ENCODE results near the gene NRCAM.
A peak's percentile ranks its signal among the peaks of the same experiment; 100 is the strongest.

The NRCAM gene

DNA sequence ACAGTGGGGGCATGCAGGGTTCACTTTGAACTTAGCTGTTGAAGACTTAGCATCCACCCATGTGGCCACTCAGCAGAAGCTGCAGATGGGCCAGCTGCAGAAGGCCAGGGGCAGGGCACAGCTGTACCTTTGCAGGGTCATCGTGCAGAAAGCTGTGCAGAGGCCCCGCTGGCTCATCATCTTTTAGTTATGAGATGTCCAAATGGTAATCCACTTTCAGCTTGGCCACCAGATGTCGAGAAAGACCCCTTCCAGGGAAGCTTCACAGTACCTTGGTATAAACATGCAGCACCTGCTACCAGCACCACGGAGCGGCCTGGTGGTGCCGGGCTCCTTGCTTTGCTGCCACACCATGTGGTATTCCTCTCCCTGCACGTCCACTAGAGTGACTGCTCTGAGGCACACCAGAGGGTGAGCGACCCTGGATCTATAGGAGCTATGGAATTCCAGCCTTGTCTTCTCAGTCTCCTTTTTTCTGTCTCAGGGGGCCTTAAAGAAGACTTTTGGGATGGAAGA, 251.9 kb downstream of the NRCAM start:
- no peak for DNase-seq (ENCODE audit: low read depth, low spot score)

DNA sequence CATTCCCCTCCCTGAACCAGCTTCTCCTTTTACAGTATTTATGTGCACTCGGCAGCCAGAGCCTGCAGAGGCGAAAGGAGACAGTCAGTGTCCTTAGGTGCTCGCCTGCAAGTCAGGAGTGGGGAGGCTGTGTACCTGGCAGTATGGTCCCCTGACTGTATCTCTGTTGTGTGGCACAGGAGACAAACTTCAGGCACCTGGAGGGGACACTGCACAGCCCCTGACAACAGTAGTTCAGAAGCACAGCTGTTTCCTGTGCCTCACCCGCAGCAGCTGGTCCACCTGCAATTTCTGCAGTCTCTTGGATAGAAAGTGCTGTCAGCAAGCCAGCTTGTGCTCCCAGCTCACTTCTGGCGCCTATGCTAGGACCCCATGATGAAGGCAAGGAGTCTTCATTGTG, 252.7 kb downstream of the NRCAM start:
- DNase-seq (ENCODE audit: low read depth, low spot score), result no peak

GRCh38 chr7:108202743-108203142, 253.5 kb downstream of the NRCAM start:
- DNase-seq (ENCODE audit: low read depth, low spot score), result no peak

GRCh38 chr7:108201766-108202165, 254.5 kb downstream of the NRCAM start:
- DNase-seq (ENCODE audit: low read depth, low spot score), result no peak

GRCh38 chr7:108200326-108200725, 255.9 kb downstream of the NRCAM start:
- DNase-seq (ENCODE audit: low read depth, low spot score), result no peak

DNA sequence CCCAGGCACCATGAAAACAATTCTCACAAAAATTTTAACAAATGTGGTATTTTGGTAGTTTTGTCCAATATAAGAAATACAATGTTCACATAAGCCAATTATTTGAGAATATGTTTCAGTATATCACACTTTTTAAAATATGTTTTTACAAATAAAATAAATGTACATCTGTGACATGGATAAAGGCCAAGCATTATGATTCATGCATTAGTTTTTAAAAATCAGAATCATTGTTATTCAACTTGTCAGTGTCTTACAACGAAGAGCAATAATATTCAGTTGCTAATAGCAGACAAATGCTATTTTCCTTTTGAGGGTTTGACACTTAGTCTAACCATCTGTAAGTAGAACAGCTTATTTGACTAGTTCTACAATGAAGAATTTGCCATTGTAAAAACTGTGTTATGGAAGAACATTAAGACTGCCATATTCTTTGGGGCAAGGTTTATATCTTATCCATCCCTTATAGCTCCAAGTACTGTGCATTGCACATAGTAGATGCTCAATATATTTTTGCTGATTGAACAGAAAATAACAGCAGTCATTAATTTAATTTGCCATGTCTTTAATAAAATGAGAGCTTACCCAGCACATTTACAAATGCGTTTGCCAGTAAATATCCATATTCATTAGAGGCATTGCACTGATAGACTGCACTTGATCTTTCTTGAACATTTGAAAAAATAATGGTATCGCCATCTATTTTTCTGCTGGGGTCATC, 258.7 kb downstream of the NRCAM start:
- DNase-seq (ENCODE audit: low read depth, low spot score), result no peak

DNA sequence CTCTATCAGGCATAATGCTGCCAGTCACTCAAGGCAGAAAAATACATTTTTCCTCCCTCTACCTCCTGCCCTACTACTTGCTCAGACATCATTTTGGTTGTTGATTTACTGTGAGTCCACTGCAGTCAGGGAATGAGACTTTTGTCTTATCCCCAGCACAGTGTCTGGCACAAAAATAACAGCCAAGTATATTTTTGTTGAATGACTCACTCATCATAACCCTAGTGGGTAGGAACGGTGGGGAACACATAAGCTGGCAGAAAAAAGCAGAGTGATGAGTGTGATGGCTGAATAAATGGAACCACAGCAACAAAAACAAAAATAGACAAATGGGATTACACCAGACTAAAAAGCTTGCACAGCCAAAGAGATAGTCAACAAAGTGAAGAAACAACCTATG, 260.2 kb downstream of the NRCAM start:
- peak; percentile 19 for DNase-seq (ENCODE audit: low read depth, low spot score)

DNA sequence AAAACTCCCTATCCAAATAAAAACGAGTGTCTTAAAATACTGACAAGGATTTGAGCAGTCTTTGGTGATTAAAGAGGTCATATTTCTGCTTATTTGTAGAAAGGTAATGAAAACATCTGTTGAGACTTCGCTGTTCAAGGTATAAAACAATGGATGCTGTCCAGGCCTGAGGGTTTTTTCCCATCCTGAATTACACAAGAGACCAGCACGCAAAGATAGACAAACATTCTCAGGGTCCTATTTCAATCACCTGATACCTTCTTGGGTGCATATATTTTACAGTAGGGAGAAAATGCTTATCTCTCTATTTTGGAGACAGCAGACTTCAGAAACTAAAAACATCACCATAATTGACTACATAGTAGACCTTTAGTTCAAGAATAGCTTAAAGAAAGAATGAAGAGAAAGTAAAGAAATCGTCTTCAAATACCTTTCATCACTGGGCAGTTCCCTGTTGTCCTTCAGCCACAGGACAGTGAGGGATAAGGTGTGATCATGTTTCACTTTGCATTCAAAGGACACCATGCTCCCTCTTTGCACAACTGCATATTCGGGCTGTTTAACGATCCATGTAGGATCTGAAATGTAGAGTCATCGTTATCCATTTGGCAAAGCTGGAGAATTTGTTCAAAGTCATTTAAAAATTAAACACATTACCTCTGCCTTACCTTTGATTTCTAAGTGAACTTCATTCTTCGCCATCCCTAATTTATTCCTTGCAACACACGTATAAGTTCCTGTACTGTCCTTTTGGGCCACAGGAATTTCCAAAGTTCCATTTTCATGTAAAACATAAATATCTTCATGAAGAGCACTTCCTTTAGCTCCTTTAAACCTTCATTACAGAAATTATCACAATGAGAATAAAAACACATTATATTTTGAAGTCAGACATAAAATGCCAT, 262.4 kb downstream of the NRCAM start:
- no peak for DNase-seq (ENCODE audit: low read depth, low spot score)

DNA sequence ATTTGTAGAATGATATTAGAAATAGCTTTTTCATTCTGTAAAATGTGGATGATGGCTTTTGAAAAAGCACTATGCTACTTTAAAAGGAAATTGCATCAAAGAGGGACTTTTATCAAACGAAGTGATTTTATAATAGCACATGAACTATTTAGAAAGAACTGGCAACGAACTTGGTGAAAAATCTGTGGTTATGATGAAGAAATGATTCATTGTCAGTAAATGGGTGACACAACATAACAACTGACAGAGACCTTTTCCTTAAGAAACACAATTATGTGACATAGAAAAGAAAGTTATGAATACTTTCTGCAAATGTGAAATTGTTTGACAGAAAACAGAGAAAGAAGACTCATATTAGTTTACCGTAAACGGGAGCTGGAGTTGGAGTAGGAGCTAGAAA, 265.3 kb downstream of the NRCAM start:
- no peak for DNase-seq (ENCODE audit: low read depth, low spot score)

GRCh38 chr7:108189733-108190388, 266.4 kb downstream of the NRCAM start:
- DNase-seq (ENCODE audit: low read depth, low spot score), result no peak

GRCh38 chr7:108188724-108189123, 267.5 kb downstream of the NRCAM start:
- no peak for DNase-seq (ENCODE audit: low read depth, low spot score)

DNA sequence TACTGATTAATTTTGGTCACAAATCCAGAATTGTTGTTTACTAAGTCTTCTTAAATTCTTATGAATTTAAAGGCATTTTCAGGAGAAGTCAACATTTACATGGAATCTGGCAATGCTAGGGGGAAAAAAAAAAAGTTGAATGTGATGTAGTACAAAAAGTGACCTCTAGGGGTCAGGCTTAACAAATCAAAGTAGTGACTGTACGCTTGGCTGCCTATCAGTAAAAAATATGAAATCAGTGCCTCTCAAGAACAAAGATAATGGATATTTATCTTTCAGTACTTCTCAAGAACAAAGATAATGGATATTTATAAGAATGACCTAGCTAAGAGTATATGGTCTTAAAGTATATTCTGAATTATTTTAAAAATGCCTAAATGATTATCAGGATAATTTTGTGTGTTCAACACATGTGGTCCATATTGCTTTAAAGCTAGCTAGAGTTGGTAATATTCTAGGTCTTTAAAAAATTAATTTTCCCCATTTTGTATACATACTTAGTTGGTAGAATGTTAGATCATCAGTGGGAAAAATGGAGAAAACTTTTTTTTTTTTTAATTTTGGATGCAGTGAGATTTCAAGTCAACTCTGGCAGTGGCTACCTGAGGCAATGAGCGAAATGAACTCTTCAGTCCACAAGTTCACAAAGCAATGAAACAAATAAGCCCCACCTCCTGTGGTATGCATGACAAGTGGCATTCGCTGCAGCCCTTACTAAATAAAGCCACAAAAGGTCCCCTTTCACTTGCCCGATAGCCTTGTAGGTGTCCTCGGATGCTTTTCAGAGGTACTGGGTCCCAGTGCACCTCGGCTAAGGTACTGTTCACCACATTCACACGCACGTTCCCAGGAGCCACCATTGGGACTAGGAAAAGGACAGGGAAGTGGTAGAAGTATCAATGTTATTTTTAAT, 274.9 kb downstream of the NRCAM start:
- DNase-seq (ENCODE audit: low read depth, low spot score), result peak; percentile 79

- DNase-seq (ENCODE audit: low read depth, low spot score), result no peak
Observed at GRCh38 chr7:108178398-108178797, 277.8 kb downstream of the NRCAM start.

DNA sequence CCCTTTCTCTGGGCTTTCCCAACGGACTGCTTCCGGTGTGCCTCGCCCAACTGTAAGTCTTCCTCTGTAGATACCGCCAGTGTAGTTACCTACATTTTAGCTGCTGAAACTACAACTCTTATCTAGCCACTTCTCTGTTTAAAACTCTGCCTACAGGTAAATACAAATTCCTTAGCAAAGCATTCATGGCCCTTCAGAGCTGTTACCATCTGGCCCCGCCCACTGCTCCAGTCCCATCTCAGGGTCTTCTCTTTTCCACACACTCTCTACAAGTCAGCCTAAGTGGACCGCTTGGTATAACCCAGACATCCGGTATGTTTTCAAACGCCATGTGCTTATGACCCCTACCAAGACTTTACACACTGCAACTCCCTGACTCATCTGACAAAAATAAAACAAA, 285.1 kb downstream of the NRCAM start:
- no peak for DNase-seq (ENCODE audit: low read depth, low spot score)

DNA sequence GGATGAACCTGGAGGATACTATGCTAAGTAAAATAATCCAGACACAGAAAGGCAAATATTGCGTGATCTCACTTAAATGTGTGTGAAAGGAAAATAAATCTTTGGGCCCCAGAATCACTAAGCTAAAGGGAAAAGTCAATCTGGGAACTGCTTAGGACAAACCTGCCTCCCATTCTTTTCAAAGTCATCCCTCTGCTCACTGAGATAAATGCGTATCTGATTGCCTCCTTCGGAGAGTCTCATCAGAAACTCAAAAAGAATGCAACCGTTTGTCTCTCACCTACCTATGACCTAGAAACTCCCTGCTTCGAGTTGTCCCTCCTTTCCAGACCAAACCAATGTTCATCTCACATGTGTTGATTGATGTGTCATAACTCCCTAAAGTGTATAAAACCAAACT, 286.0 kb downstream of the NRCAM start:
- no peak for DNase-seq (ENCODE audit: low read depth, low spot score)

DNA sequence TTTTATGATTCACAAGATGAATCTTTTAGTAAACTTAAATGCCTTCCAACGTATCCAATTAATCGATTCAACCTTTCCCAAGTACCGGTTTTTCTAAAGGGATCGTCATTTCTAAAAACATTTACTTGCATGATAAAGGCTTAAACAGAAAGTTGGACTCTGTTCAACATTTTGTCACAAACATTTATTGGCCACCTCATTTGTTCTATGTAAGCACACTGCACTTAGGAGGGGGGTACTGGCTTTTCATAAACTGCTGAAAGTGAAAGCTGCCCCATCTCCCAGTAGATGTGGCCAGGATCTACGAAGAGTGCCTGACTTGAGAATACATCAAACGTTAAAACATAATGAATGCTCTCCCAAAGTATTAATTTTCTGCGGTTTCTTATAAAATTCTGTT, 288.8 kb downstream of the NRCAM start:
- DNase-seq (ENCODE audit: low read depth, low spot score), result peak; percentile 62

- DNase-seq (ENCODE audit: low read depth, low spot score), result no peak
Observed at GRCh38 chr7:108166687-108167086, 289.5 kb downstream of the NRCAM start.

DNA sequence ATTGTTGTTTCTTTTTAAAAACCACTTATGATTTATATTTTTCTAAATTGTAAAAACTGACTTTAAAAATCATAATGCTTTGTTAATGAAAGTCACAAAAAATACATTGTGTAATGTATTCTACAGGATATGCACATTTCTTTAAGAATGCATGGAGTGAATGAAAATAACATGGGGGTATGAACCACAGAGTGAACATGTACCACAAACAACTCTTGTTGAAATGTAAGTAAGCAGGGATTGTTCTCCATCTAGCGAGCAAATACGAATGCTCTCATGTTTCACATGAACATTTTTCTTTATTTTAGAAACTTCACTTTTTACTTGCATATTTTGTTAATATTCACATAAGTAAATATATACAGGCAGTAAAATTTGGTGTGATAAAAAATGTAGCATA, 290.5 kb downstream of the NRCAM start:
- DNase-seq (ENCODE audit: low read depth, low spot score), result no peak

- DNase-seq (ENCODE audit: low read depth, low spot score), result no peak
Observed at GRCh38 chr7:108164946-108165345, 291.3 kb downstream of the NRCAM start.

DNA sequence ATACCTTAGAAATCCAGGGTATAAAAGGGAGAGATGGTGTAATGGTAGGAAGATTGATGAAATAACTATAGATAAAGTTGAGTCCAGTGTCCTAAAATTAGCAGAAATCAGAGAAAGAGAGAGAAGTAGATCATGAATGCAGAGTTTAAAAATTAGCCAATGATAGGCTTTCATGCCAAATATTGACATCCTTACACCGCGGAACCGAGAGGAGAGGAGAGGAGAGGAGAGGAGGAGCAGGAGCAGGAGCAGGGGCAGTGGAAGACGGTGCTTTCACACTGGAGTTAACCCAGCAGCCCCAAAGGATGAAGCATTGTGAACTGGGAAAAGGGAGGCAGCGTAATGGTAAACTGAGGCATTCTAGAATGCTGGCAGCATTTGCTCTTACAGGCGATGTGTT, 291.9 kb downstream of the NRCAM start:
- DNase-seq (ENCODE audit: low read depth, low spot score), result no peak

- DNase-seq (ENCODE audit: low read depth, low spot score), result no peak
Observed at GRCh38 chr7:108158776-108159175, 297.5 kb downstream of the NRCAM start.
